Activated CD8-positive, alpha-beta memory T cell treated with anti-CD3 and anti-CD28 coated beads, Interleukin-2, amount 50 U/mL, for 48 hours (primary cell): ENCODE results near the gene IL5RA.

ENCODE experiments used
- DNase-seq: peaks from one replicate; pipeline ENCODE4 v3.0.0-alpha.2; 2020

IL5RA gene

GRCh38 chr3:3110299-3110630, at the start of gene IL5RA:
Gene IL5RA, minus strand, starts transcription at chr3:3110374. Its CDS starts 5,390 bp downstream, at chr3:3104984.
- no peak for DNase-seq

DNA sequence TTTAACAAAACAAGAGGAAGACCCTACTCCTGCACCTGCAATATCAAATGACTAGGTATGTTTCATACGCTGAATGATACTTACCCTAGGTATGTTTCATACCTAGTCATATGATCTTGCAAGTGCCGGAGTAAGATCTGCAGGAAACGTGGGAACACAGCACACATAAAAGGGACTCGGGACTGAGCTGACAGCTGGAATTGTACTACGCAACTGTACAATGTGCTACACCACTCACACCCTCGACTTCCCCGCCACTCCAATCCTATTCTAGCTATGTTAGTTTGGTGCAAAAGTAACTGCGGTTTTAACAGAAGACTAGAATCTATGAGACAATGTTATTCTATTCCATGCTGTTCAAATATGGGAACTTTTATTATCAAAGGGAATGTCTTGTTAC, 47.3 kb upstream of the IL5RA start:
- DNase-seq: no peak

DNA sequence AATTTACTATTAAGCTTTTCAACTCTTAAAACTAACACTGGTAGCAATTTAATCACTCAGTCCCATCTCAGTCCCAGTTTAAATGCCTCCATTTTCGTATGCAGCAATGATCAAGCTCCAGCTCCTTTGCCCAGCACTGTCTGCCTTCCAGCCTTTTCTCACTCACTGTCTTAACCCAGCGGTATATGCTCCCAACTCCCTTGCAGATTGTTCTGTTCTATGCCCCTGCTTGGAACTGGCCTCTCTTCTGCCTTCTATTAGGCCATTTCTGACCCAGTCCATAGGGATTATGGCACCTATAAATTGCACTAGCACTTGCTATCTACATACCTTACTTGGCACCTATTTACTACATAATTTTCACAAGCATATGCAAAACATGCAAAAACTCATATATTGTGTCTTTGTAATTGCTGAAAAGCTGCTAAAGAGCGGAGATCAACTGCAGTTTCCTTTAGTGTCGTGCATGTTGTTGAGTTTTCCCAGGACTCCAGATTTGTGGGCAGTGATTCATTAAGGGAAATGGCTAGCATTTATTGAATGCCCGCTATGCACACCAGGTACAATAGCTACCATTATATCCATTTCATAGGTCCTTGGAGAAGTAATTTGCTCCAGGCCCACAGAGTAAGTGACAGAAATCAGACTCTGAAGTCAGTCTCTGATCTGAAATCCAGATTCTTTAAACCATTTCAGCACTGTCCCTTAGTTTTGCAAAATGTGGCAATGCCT, 44.9 kb upstream of the IL5RA start:
- no peak for DNase-seq

DNA sequence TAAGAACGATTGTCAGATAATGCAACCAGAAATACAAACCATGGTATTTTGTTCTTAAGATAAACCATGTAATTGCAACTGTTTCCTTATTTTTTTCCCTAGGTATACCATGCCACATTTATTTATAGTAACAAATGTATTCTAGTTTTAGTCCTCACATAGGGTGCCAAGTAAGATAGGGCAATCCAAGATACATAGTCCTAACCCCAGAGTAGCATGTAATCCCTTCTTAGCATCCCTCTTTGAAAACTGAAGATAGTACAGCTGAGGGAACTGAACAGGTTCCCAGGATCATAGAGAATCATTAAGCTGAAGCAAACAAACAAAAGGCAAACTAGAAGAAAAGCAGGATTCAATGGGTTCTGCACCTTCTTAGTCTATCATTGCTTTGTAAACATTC, 41.3 kb upstream of the IL5RA start:
- DNase-seq: no peak

- no peak for DNase-seq
Observed at GRCh38 chr3:3149560-3149959, 39.4 kb upstream of the IL5RA start.

- DNase-seq: no peak
Observed at GRCh38 chr3:3145831-3146230, 35.7 kb upstream of the IL5RA start.

DNA sequence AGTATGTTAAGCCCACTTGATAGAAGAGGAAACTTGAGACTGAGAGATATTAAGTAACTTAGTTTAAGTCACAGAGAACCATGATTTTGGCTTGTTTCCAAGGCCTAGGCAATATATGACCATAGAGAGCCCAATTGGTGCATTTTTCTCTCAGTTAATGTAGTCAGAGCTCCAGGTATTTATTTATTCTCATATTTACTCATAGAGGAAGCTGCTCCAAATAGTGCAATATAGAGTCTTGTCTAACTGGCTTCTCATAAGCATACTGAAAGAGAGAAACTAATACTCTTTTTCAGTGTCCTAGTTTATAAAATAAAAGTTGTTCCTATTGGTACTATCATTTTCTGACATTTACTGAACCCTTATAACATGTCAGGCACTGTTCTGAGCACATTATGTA, 31.8 kb upstream of the IL5RA start:
- DNase-seq: no peak

DNA sequence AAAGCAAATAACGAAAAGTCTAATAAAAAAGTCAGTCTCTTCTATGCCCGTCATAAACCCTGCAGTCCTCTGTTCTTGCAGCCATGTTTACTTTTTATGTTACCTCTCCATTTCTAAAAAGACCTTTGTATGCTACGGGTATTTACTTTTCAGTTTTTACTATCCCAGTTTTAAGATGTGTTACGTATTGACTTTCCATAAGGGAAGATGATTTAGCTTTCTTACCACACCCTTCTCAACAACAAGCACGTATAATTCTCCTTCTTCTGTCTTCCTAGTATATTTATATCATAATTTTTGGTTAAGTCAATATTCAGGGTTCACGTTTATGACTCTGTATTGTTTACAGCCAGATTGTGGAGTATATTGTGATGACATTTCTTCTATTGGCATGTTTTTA, 27.4 kb upstream of the IL5RA start:
- DNase-seq: no peak

DNA sequence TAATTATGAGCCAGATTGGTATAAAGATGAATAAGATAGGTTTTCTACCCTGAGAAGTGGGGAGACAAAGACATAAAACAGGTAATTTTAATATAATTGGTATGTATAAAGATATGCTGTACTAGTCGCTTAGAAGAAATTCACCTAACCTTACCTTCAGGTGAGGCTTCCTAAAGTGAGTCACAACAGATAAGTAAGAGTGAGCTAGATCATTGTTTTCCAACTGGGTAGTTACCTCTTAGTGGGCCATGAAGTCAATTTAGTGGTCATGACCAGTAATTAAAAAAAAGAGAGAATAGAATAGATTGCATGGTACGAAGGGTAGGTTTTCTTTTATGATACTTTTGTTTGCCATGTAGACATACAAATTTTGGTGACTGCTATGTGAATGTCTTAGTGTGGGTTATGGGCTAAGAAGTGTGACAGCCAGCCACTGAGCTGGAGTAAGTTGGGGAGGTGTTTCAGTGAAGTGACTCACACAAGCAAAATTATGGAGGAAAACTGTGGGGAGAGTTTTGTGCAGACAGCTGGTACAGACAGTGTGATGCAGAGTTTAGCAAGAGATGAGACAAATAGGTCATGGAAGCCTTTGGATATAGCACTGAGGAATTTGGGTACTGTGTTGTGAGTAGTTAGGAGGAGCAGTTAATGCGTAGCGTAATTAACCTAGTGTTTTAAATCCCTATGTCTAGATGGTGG, 24.7 kb upstream of the IL5RA start:
- no peak for DNase-seq

- DNase-seq: no peak
Observed at GRCh38 chr3:3133500-3133899, 23.3 kb upstream of the IL5RA start.

DNA sequence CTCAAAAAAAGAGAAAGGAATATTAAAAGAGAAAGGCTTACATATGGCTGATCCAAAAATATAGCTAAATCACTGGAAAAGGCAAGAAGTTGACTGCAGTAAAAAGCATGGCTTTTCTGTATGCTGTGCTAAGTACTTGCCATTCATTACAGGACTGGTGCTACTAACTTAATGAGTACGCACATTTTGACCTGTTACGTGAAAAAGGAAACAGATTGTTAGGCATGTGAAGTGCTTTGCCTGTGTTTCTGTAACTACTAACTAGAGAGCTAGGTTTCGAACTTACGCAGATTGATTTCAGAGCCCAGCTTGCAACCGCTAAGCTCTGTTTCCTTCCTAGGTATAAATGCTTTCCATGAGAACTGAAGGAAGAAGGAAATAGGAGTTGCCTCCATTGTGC, 19.4 kb upstream of the IL5RA start:
- DNase-seq: no peak

DNA sequence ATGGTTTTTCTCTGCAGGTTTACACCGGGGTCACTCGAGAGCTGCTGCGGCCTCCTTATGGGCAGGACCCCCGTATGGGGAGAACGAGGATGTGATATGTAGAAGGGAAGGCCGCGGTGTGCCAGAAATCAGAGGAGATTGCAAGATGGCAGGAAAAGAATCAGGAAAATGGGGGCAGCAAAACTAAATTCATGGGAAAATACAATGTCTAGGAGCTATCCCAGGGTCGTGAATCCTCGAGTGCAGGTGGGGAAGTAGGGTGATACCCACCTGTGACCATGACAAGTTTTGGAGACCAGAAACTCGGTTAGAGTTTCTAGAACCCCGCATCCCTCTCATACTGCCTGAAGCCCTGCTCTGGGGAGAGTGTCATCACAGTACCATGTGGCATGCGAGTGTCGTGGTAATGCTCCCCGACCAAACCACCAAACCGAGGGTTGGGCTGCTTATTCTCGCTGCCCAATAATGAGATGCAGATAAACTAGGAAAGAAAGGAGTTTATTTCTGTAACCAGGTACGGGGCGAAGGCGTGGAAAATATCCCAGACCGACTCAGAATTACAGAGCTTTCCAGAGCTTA, 17.3 kb upstream of the IL5RA start:
- DNase-seq: peak; percentile 72

DNA sequence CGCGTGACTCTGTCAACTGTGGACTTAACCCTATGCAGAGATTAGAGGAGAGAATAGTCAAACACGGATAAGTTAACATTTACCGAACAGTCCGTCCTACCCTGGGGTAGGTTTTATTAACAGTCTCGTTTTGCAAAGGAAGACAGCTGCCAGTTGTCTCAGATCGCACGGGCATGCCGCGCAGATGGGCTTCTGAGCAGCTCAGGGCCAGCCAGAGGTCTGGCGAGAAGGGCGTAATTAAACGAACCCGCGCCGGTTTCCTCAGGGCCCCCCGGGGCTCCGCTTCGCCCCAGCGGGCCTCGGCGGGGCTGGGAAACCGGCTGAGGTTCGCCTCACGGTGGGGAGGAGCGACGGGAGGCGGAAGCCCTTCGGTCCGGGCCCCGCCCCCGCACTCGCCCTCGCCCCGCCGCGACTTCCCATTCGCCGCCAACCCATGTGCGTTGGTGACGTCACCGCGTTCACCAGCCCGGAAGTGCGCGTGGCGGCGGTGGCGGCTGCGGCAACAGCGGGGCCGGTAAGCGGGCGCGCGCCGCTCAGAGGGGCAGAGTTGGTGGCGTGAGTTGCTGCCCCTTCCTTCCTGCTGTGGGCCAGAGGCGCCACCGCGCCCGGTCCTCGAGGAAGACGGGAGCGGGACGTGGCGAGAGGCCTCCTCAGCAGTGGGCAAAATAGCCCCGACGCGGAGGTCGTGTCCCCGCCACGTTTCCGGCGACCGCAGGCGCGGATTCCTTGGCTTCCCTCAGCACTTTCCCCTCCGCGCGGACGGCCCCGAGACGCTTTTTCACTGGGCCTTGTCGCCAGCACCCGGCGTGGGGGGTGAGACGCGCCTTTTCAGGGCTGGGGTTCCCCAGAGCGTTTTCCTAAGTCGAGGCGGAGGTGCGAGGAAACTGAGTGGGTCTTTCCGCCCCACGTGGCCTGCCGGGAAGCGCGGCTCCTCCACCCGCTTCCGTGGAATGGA, 16.6 kb upstream of the IL5RA start, which contains the start of gene TRNT1:
TRNT1 (plus strand) TSS at position 464 of the 955 bp plus-strand sequence. CDS start 2,101 bp downstream, outside the sequence.
- DNase-seq: peak; percentile 98

DNA sequence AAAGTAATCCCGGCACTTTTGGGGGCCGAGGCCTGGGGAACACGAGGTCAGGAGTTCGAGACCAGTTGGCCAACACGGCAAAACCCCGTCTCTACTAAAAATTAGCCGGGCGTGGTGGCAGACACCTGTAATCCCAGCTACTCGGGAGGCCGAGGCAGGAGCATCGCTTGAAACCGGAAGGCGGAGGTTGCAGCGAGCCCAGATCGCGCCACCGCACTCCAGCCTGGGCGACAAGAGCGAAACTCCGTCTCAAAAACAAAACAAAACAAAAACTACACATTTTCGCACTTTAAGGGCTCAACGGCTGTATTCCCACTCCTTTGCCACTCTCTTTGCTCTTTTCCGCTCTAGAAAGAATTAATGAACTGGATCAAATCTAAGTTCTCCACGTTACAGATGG, 15.8 kb upstream of the IL5RA start:
- DNase-seq: no peak

- DNase-seq: no peak
Observed at GRCh38 chr3:3119393-3119851, 9.2 kb upstream of the IL5RA start.

GRCh38 chr3:3117651-3118050, 7.5 kb upstream of the IL5RA start:
- DNase-seq: no peak

- DNase-seq: no peak
Observed at GRCh38 chr3:3113042-3113709, 3.0 kb upstream of the IL5RA start.

DNA sequence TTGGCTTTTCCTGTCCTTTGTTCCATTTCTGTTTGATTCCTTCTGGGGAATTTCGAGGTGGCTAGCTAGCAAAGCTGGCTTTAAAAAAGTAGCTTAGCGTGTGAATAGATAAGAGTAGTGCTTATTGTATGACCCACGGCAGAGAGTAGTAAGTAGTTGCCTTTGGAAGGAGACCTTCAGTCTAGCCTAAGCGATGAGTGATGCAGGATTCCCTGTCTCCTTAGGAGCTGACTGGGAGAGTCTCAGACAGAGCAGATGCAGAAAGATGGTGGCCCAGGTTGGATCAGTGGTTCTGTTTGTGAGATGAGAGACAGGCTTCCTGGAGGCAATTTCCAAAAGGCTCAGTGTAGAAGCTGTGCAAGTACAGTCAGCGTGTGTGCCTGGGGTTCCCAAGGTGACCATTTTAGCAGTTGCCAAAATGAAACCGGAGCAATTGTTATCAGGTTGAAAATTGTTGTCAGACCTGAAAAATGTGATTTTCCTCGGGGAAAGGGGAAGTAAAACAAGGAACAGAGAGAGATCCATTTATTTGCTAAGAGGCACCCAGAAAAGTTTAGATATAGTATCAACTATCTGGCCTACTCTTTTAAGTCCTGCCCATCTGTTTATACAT, 681 bp upstream of the IL5RA start:
- DNase-seq: no peak

DNA sequence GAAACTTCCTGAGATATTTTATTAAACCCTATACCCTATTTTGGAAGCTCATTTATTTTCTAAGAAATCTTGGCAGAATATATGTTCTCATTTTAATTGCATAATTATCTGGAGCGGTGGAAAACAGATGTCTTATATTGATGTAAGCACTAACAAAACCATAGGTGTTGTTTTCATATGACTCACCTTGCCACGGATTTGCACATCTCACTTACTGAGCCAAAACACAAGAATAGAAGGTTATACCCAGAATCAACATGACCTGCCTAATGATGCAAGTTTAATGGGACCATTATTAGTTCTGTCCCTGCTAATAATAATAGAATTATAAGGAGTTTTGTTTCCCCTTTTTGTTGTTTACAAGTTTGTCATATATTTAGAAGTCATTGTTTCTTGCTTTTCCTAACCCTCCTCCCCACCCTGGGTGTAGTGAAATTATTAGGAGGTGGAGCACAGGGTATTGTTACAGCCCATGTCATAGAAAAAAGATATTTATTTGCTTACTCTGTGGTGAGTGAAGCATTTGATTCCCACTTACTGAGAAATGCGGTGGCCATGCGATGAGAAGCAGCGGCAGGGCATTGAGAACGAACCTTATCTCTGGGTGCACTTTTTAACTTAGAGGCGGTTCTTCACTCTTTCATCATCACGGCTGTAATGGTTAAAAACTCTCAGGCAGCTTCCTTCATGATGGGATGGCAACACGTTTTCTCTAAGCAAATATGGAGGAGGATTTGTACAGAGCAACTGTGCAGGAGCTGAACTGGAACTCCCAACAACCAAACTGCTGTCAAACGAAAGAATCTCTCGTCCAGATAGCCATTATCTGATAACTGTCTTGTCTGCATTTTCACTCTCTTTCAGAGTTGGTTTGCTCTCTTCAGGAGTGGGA, 521 bp downstream of the IL5RA start:
- DNase-seq: no peak

DNA sequence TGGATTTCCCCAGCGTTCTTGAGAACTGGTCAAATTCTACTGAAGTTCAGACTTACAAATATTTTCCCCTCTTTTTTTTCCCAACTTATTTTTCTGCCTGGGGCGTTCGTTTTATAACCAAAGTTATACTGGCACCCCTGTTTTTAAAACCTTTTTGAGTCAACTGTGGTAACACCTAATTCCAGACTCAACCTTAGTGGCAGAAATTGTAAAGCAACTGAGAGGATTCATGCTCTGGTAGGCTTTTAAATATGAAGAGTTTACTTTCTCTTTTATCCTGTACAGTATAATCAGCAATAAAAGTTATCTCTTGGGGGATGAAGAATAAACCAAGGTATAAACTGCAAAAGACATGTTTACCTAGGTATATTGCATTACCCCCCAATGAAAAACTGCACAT, 2.3 kb downstream of the IL5RA start:
- no peak for DNase-seq

DNA sequence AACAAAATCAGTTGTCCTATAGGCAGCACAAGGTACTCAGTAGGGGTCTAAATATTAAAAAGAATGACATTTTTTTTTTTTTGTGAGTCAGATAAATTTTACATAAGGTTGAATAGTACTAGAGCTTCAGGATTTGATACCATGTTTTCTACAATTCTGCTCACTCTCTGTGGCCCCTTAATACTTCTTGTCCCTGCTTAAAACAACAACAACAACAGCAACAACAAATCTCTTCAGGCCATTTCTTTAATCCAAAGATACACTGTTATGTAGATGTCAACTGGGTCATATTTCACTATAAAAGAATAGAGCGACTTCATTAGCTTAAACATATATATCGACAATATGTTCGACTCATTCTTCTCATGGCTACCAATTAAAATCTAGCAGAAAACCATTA, 3.0 kb downstream of the IL5RA start:
- DNase-seq: no peak
